Inflammatory macrophage (primary cell): ENCODE data around the gene SCYL3.
"Not testable (repeated sequence)": the region's sequence is repeated elsewhere in the genome, so short reads cannot be mapped to it uniquely, and the experiment has no call there.

Source experiments
- DNase-seq, 2 donors: peaks; one replicate each; pipeline ENCODE4 v3.0.0-alpha.2; 2020 to 2022

Gene SCYL3

DNA sequence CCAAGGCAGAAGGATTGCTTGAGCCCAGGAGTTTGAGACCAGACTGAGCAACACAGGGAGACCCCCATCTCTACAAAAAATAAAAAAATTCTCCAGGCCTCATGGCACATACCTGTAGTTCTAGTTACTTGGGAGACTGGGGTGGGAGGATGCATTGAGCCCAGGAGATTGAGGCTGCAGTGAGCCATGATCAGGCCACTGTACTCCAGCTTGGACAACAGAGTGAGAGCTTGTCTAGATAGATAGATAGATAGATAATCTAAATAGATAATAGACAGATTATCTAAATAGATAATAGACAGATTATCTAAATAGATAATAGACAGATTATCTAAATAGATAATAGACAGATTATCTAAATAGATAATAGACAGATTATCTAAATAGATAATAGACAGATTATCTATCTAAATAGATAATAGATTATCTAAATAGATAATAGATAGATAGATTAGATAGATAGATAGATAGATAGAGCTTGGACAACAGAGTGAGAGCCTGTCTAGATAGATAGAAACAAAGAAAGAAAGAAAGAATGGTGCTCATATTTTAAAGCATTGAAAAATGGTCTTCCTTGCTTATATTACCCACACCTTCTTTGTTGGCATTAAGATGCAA, 82.2 kb downstream of the SCYL3 start:
- DNase-seq = not testable (repeated sequence)

DNA sequence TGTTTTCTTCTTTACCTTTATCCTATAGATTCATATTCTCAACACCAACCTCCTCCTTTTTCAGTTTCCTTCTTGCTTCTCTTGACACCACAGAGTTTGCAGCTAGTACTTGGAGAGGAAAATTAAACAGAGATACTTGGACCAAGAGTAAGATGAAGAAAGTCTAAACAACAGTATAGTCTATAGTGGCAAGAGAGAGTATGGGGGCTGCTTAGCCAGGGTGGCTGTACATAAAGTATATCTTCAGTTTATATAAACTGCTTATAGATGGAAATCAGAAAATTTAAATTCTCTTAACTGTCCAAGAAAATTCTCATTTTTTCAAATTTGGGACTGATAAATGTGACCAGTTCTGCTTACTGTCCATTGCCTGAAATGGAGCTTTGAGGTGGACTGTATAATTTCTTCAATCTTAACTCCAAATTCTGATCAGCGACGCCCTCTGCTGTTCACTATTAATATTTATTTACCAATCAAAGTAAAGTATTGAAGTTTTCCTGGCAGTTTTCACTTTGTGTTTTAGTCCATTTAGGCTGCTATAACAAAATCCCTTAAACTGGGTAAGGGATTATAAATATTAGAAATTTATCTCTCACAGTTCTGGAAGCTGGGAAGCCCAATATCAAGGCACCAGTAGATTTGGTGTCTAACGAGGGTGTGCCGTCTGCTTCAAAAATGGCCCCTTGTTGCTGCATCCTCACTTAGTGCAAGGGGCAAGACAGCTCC, 84.2 kb downstream of the SCYL3 start:
- DNase-seq = peak; percentile 35 to 53

DNA sequence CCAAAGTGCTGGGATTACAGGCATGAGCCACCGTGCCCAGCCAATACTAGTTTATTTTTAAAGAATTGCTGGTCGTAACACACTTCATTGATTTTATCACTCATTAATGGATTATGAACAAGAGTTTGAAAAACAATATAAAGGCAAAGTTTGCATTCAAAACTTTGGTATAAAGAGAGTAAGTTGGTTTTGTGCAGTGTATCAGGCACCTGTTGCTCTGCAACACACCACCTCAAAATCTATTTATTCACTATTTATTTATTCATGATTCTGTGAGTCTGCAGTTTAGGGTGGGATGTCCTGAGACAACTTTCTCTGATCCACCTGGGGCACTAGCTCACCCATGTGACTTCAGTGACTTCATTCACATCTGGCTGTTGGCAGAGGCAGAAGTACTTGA, 88.8 kb downstream of the SCYL3 start:
- no peak for DNase-seq

DNA sequence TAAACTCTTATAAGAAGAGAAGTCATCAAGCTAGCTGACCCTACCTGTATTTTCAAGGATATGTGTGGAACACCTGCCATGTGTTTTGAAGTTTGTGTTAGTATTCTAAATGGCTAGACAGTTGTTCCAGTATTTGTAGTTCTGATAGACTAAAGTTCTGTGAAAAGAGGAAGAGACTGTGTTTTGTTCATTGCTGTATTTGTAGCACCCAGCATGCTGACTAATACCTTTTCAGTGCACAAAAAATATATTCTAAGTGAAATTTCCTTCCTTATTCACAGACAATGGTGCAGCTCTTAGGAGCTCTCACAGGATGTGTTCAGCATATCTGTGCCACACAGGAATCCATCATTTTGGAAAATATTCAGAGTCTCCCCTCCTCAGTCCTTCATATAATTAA, 90.8 kb downstream of the SCYL3 start:
- DNase-seq = peak; percentile 7 to 50
